OCI-M2 (cell line): ENCODE measurements around the gene VBP1.
"Not testable (repeated sequence)": the region's sequence is repeated elsewhere in the genome, so short reads cannot be mapped to it uniquely, and the experiment has no call there.

Experiments
- DNase-seq: peaks from one replicate; lab custom pipeline; 2025; ENCODE audit not compliant: unreplicated experiment; lab: John Stamatoyannopoulos, UW

Gene VBP1

GRCh38 chrX:155216179-155216939, at the start of gene VBP1:
Gene VBP1, plus strand, starts transcription at chrX:155216460. Its CDS starts 23 bp downstream, at chrX:155216483.
- no peak for DNase-seq

GRCh38 chrX:155169881-155170280, 46.4 kb upstream of the VBP1 start:
- no peak for DNase-seq

- no peak for DNase-seq
These were observed 36.8 kb upstream of the VBP1 start for GRCh38 chrX:155179346-155179997.

GRCh38 chrX:155188786-155189185, 27.5 kb upstream of the VBP1 start:
- DNase-seq = no peak

GRCh38 chrX:155211208-155211607, 5.1 kb upstream of the VBP1 start:
- DNase-seq = no peak

- no peak for DNase-seq
These were observed 2.5 kb upstream of the VBP1 start for GRCh38 chrX:155213731-155214130.

- DNase-seq = no peak
These were observed 649 bp upstream of the VBP1 start for GRCh38 chrX:155215443-155216178.

GRCh38 chrX:155216940-155217440, 730 bp downstream of the VBP1 start:
- no peak for DNase-seq

GRCh38 chrX:155218777-155219176, 2.5 kb downstream of the VBP1 start:
- no peak for DNase-seq

GRCh38 chrX:155221351-155221750, 5.1 kb downstream of the VBP1 start:
- DNase-seq = no peak

GRCh38 chrX:155223746-155224145, 7.5 kb downstream of the VBP1 start:
- not testable (repeated sequence) for DNase-seq

GRCh38 chrX:155225774-155226173, 9.5 kb downstream of the VBP1 start:
- no peak for DNase-seq

GRCh38 chrX:155231163-155231562, 14.9 kb downstream of the VBP1 start:
- DNase-seq = no peak

- DNase-seq = no peak
These were observed 19.6 kb downstream of the VBP1 start for GRCh38 chrX:155235891-155236290.

GRCh38 chrX:155237719-155238118, 21.5 kb downstream of the VBP1 start:
- DNase-seq = no peak

- no peak for DNase-seq
These were observed 26.0 kb downstream of the VBP1 start for GRCh38 chrX:155242300-155242699.

- DNase-seq = no peak
These were observed 30.5 kb downstream of the VBP1 start for GRCh38 chrX:155246748-155247147.

- no peak for DNase-seq
These were observed 31.2 kb downstream of the VBP1 start for GRCh38 chrX:155247497-155247896.

GRCh38 chrX:155251391-155251790, 35.1 kb downstream of the VBP1 start:
- no peak for DNase-seq

GRCh38 chrX:155259752-155260151, 43.5 kb downstream of the VBP1 start:
- DNase-seq = no peak

GRCh38 chrX:155262970-155263754, 46.9 kb downstream of the VBP1 start:
- DNase-seq = no peak
